AG09309 (cell line): ENCODE data around the gene MAP3K2.

ENCODE experiments used
- DNase-seq: peaks from one replicate; pipeline ENCODE4 v3.0.0-alpha.2; 2010; ENCODE audit warnings: low read depth
- H3K4me3 ChIP-seq: 2 replicates; pipeline ENCODE4 v1.5.1; 2011; ENCODE audit warnings: mild to moderate bottlenecking, low read depth, low read length, moderate library complexity; ENCODE audit not compliant: control insufficient read depth
- CTCF ChIP-seq: IDR thresholded peaks from 2 replicates; pipeline ENCODE4 v1.5.1; 2011; ENCODE audit warnings: mild to moderate bottlenecking, low read depth, low read length, inconsistent platforms; ENCODE audit not compliant: insufficient read depth, control insufficient read depth; ENCODE audit errors: missing control alignments

The MAP3K2 gene

GRCh38 chr2:127351603-127352002 lies 36.2 kb downstream of the MAP3K2 start:
- H3K4me3 ChIP-seq, result no peak overlapping the region
- no peak for DNase-seq
- TF ChIP-seq CTCF, result no peak

GRCh38 chr2:127348426-127349000 lies 39.3 kb downstream of the MAP3K2 start:
- no peak overlapping the region for H3K4me3 ChIP-seq
- DNase-seq, result no peak
- TF ChIP-seq CTCF, result no peak

GRCh38 chr2:127347734-127348392 lies 39.9 kb downstream of the MAP3K2 start:
- no peak overlapping the region for H3K4me3 ChIP-seq
- no peak for DNase-seq
- no peak for TF ChIP-seq CTCF

- no peak overlapping the region for H3K4me3 ChIP-seq
- no peak for DNase-seq
- TF ChIP-seq CTCF, result no peak
These were observed 40.8 kb downstream of the MAP3K2 start for GRCh38 chr2:127347015-127347414.

GRCh38 chr2:127343277-127343676 lies 44.5 kb downstream of the MAP3K2 start:
- H3K4me3 ChIP-seq, result no peak overlapping the region
- TF ChIP-seq CTCF, result no peak
- no peak for DNase-seq

GRCh38 chr2:127342101-127342500 lies 45.7 kb downstream of the MAP3K2 start:
- no peak for TF ChIP-seq CTCF
- DNase-seq, result no peak
- H3K4me3 ChIP-seq, result no peak overlapping the region
